Lung (tissue), 12 donors: ENCODE data around the gene CSAG2. TPM values are rescaled to one million over a fixed set of nuclear protein-coding genes. Genes with fewer than 3 reads are reported as not detected.
"Not testable (repeated sequence)": the region's sequence is repeated elsewhere in the genome, so short reads cannot be mapped to it uniquely, and the experiment has no call there.

ENCODE experiments used
- ATAC-seq: fragments of 200-7000 bp; cut with Tn5 transposase; one replicate; pipeline ENCODE4 v1.9.1; 2020; ENCODE audit warnings: moderate number of reproducible peaks; ENCODE audit not compliant: insufficient read depth, low FRiP score
- DNase-seq, 3 donors: peaks; one replicate each; pipeline ENCODE4 v3.0.0-alpha.2; 2013 to 2017
- H3K27ac ChIP-seq, 2 donors: one replicate each; pipeline ENCODE4 v1.5.1; 2013; ENCODE audit warnings: mild to moderate bottlenecking in 2 of 2, moderate library complexity in 2 of 2, control low read depth in 1 of 2, inconsistent platforms in 1 of 2, low read depth in 1 of 2, low read length in 1 of 2
- H3K27me3 ChIP-seq, 3 donors: one replicate each; pipeline ENCODE4 v1.5.1; 2013; ENCODE audit warnings: low read length in 2 of 3; ENCODE audit not compliant: control insufficient read depth in 3 of 3, insufficient read depth in 3 of 3
- H3K36me3 ChIP-seq, 4 donors: one replicate each; pipeline ENCODE4 v1.5.1; 2013; ENCODE audit warnings: low read length in 4 of 4, mild to moderate bottlenecking in 1 of 4, moderate library complexity in 1 of 4; ENCODE audit not compliant: control insufficient read depth in 4 of 4, insufficient read depth in 4 of 4
- H3K4me1 ChIP-seq, 5 donors: one replicate each; pipeline ENCODE4 v1.5.1; 2013; ENCODE audit warnings: low read length in 5 of 5, mild to moderate bottlenecking in 2 of 5, moderate library complexity in 1 of 5; ENCODE audit not compliant: control insufficient read depth in 5 of 5, insufficient read depth in 5 of 5
- H3K4me3 ChIP-seq: one replicate; pipeline ENCODE4 v1.5.1; 2013; ENCODE audit warnings: mild to moderate bottlenecking, control low read depth, moderate library complexity
- H3K9ac ChIP-seq, 2 donors: one replicate each; pipeline ENCODE4 v1.5.1; 2013; ENCODE audit warnings: low read length in 2 of 2, control low read depth in 1 of 2; ENCODE audit not compliant: insufficient read depth in 1 of 2
- H3K9me3 ChIP-seq, 4 donors: one replicate each; pipeline ENCODE4 v1.5.1; 2013; ENCODE audit warnings: low read length in 3 of 4, mild to moderate bottlenecking in 1 of 4, moderate library complexity in 1 of 4; ENCODE audit not compliant: control insufficient read depth in 4 of 4, insufficient read depth in 3 of 4
- CTCF ChIP-seq: IDR thresholded peaks from 2 replicates; pipeline ENCODE4 v1.5.1; 2012; ENCODE audit warnings: mild to moderate bottlenecking; ENCODE audit errors: control extremely low read depth, extremely low read depth
- WGBS, 2 donors: extraction: QIAGEN DNeasy Blood & Tissue Kit; methylation state at CpG; one replicate each; pipeline ENCODE4 v1.1.7; 2013; 5-methylcytosine and 5-hydroxymethylcytosine counted together
- polyA plus RNA-seq, 2 donors: library from polyadenylated mRNA; stranded (reverse); fragments of 200-250 nt; gene quantifications; one replicate each; pipeline ENCODE4 v1.2.1, GENCODE V29; 2013
- total RNA-seq, 2 donors: library from RNA; depleted of rRNA in 1 of 2; stranded (reverse); fragments of >200 nt in 1 of 2; gene quantifications; one replicate each; pipeline ENCODE4 v1.2.1, GENCODE V29; 2014 to 2021
- donor health status: control.
- donor health status: control.
- donor health status: Bipolar disorder and iron deficiency.
- donor health status: healthy.
- donor health status: DM: yes; HTN: yes; CAD: no.

The CSAG2 gene
- total and polyA plus RNA-seq, 4 donors = not detected

DNA sequence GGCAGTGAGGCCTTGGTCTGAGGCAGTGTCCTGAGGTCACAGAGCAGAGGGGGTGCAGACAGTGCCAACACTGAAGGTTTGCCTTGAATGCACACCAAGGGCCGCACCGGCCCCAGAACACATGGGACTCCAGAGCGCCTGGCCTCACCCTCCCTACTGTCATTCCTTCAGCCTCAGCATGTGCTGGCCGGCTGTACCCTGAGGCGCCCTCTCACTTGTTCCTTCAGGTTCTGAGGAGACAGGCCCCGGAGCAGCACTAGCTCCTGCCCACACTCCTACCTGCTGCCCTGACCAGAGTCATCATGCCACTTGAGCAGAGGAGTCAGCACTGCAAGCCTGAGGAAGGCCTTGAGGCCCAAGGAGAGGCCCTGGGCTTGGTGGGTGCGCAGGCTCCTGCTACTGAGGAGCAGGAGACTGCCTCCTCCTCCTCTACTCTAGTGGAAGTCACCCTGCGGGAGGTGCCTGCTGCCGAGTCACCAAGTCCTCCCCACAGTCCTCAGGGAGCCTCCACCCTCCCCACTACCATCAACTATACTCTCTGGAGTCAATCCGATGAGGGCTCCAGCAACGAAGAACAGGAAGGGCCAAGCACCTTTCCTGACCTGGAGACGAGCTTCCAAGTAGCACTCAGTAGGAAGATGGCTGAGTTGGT is 26.9 kb upstream of the CSAG2 start:
- Histone ChIP-seq H3K27me3 (no peaks in the 10 kb centered on the region), H3K27ac (no peak overlapping the region), H3K4me3 (no peak overlapping the region), H3K36me3 (no peaks in the 10 kb centered on the region), H3K4me1 (no peaks in the 10 kb centered on the region), H3K9ac (no peak overlapping the region), H3K9me3 (peaks cover 0 to 3% (median 0%) of the 10 kb centered on the region in 4 donors)
- 84 to 89% methylated on average over 12 of the region's 12 CpGs for WGBS, 2 donors
- ATAC-seq = no peak
- DNase-seq = no peak
- TF ChIP-seq CTCF = no peak

- Histone ChIP-seq H3K9me3 (peaks cover 0 to 3% (median 0%) of the 10 kb centered on the region in 4 donors), H3K9ac (no peak overlapping the region), H3K27me3 (no peaks in the 10 kb centered on the region), H3K4me1 (no peaks in the 10 kb centered on the region), H3K4me3 (no peak overlapping the region), H3K27ac (no peak overlapping the region), H3K36me3 (no peaks in the 10 kb centered on the region)
- ATAC-seq = no peak
- no peak for DNase-seq
- no peak for TF ChIP-seq CTCF
- 59 to 86% methylated on average over 1 to 2 of the region's 2 CpGs for WGBS, 2 donors
Measured at GRCh38 chrX:152735101-152735500, 26.0 kb upstream of the CSAG2 start.

GRCh38 chrX:152734143-152734858 is 25.2 kb upstream of the CSAG2 start:
- ATAC-seq, H3K4me1 ChIP-seq, H3K27me3 ChIP-seq, H3K27ac ChIP-seq, H3K4me3 ChIP-seq, DNase-seq, H3K36me3 ChIP-seq, H3K9ac ChIP-seq, H3K9me3 ChIP-seq: not testable (repeated sequence)
- WGBS, 2 donors = 88 to 93% methylated on average over 15 to 22 of the region's 22 CpGs

- no peak for DNase-seq
- H3K27ac ChIP-seq = no peak within 1 kb of the TSS
Measured at GRCh38 chrX:152733261-152733975, 24.3 kb upstream of the CSAG2 start, which contains the start of the genes CSAG1 and MAGEA12. CSAG1 (minus strand) TSS chrX:152733721; CDS start chrX:152732460, 1,261 bp downstream. MAGEA12 (plus strand) TSS chrX:152733757; CDS start chrX:152736162, 2,405 bp downstream.

More at GRCh38 chrX:152733261-152733975, 24.3 kb upstream of the CSAG2 start, which contains the start of the genes CSAG1 and MAGEA12:
- Histone ChIP-seq H3K4me1 (no peaks in the 10 kb centered on the region), H3K9me3 (peaks cover 0 to 3% (median 0%) of the 10 kb centered on the region in 4 donors), H3K27me3 (no peaks in the 10 kb centered on the region), H3K36me3 (no peaks in the 10 kb centered on the region), H3K4me3 (no peak within 1 kb of the TSS), H3K9ac (no peak within 1 kb of the TSS)
- no peak for TF ChIP-seq CTCF
- no peak for ATAC-seq
- 89 to 96% methylated on average over 18 to 21 of the region's 21 CpGs for WGBS, 2 donors
